Rectal smooth muscle tissue (tissue), 1 donor: ENCODE data around the gene KRTAP2-3.
"Not testable (repeated sequence)": the region's sequence is repeated elsewhere in the genome, so short reads cannot be mapped to it uniquely, and the experiment has no call there.

Source experiments
- H3K27ac ChIP-seq: one replicate; pipeline ENCODE4 v1.7.0; 2013; ENCODE audit warnings: low read depth, low read length, inconsistent platforms
- H3K27me3 ChIP-seq: one replicate; pipeline ENCODE4 v1.7.0; 2013; ENCODE audit warnings: low read length; ENCODE audit not compliant: control insufficient read depth, insufficient read depth
- H3K36me3 ChIP-seq: one replicate; pipeline ENCODE4 v1.7.0; 2013; ENCODE audit warnings: low read length; ENCODE audit not compliant: control insufficient read depth, insufficient read depth
- H3K4me1 ChIP-seq: one replicate; pipeline ENCODE4 v1.7.0; 2013; ENCODE audit warnings: low read length; ENCODE audit not compliant: control insufficient read depth, insufficient read depth
- H3K4me3 ChIP-seq: one replicate; pipeline ENCODE4 v1.7.0; 2013; ENCODE audit warnings: low read length
- H3K9ac ChIP-seq: one replicate; pipeline ENCODE4 v1.7.0; 2013; ENCODE audit warnings: low read length

Gene KRTAP2-3

GRCh38 chr17:41042953-41043352, 17.0 kb downstream of the KRTAP2-3 start:
- no peak overlapping the region for H3K4me3 ChIP-seq
- H3K27ac ChIP-seq: no peak overlapping the region
- no peak overlapping the region for H3K9ac ChIP-seq
- H3K4me1 ChIP-seq: no peaks in the 10 kb centered on the region
- H3K27me3 ChIP-seq: no peaks in the 10 kb centered on the region
- H3K36me3 ChIP-seq: no peaks in the 10 kb centered on the region

GRCh38 chr17:41040783-41041571, 18.9 kb downstream of the KRTAP2-3 start, which contains the start of gene KRTAP1-1:
Gene KRTAP1-1, minus strand, starts transcription at chr17:41041450. Its CDS starts 53 bp downstream, at chr17:41041397.
- H3K4me3 ChIP-seq, H3K27ac ChIP-seq, H3K9ac ChIP-seq, H3K4me1 ChIP-seq, H3K27me3 ChIP-seq, H3K36me3 ChIP-seq: not testable (repeated sequence)

- H3K27ac ChIP-seq: no peak overlapping the region
- no peaks in the 10 kb centered on the region for H3K4me1 ChIP-seq
- no peaks in the 10 kb centered on the region for H3K27me3 ChIP-seq
- no peak overlapping the region for H3K9ac ChIP-seq
- no peak overlapping the region for H3K4me3 ChIP-seq
- H3K36me3 ChIP-seq: no peaks in the 10 kb centered on the region
Observed at GRCh38 chr17:41037853-41038350, 22.0 kb downstream of the KRTAP2-3 start.

- not testable (repeated sequence) for H3K27ac ChIP-seq, H3K4me1 ChIP-seq, H3K36me3 ChIP-seq, H3K27me3 ChIP-seq, H3K4me3 ChIP-seq, H3K9ac ChIP-seq
Observed at GRCh38 chr17:41034346-41034935, 25.5 kb downstream of the KRTAP2-3 start, which contains the start of gene KRTAP1-3. Gene KRTAP1-3, minus strand, starts transcription at chr17:41034874. Its CDS starts 53 bp downstream, at chr17:41034821.

GRCh38 chr17:41029633-41030245, 30.2 kb downstream of the KRTAP2-3 start, which contains the start of gene KRTAP1-4:
Gene KRTAP1-4, minus strand, starts transcription at chr17:41030195. Its CDS starts 117 bp downstream, at chr17:41030078.
- no peak within 1 kb of the TSS for H3K27ac ChIP-seq
- no peak within 1 kb of the TSS for H3K4me3 ChIP-seq
- H3K27me3 ChIP-seq: no peaks in the 10 kb centered on the region
- H3K4me1 ChIP-seq: no peaks in the 10 kb centered on the region
- no peaks in the 10 kb centered on the region for H3K36me3 ChIP-seq
- no peak within 1 kb of the TSS for H3K9ac ChIP-seq

- no peak within 1 kb of the TSS for H3K9ac ChIP-seq
- H3K27ac ChIP-seq: no peak within 1 kb of the TSS
- no peaks in the 10 kb centered on the region for H3K4me1 ChIP-seq
- H3K36me3 ChIP-seq: no peaks in the 10 kb centered on the region
- H3K27me3 ChIP-seq: no peaks in the 10 kb centered on the region
- no peak within 1 kb of the TSS for H3K4me3 ChIP-seq
Observed at GRCh38 chr17:41026715-41027471, 33.0 kb downstream of the KRTAP2-3 start, which contains the start of gene KRTAP1-5. Gene KRTAP1-5, minus strand, starts transcription at chr17:41027208. Its CDS starts 53 bp downstream, at chr17:41027155.

- Histone ChIP-seq H3K4me3 (no peak overlapping the region), H3K4me1 (no peaks in the 10 kb centered on the region), H3K27me3 (no peaks in the 10 kb centered on the region), H3K36me3 (no peaks in the 10 kb centered on the region), H3K9ac (no peak overlapping the region), H3K27ac (no peak overlapping the region)
Observed at GRCh38 chr17:41024697-41025096, 35.2 kb downstream of the KRTAP2-3 start.

GRCh38 chr17:41020336-41020735, 39.6 kb downstream of the KRTAP2-3 start:
- Histone ChIP-seq H3K9ac (no peak overlapping the region), H3K27ac (no peak overlapping the region), H3K27me3 (no peaks in the 10 kb centered on the region), H3K36me3 (no peaks in the 10 kb centered on the region), H3K4me3 (no peak overlapping the region), H3K4me1 (no peaks in the 10 kb centered on the region)

GRCh38 chr17:41019415-41019814, 40.5 kb downstream of the KRTAP2-3 start:
- H3K4me1 ChIP-seq: no peaks in the 10 kb centered on the region
- no peak overlapping the region for H3K9ac ChIP-seq
- no peak overlapping the region for H3K4me3 ChIP-seq
- no peaks in the 10 kb centered on the region for H3K36me3 ChIP-seq
- no peaks in the 10 kb centered on the region for H3K27me3 ChIP-seq
- H3K27ac ChIP-seq: no peak overlapping the region

GRCh38 chr17:41018541-41018940, 41.4 kb downstream of the KRTAP2-3 start:
- Histone ChIP-seq H3K4me1 (no peaks in the 10 kb centered on the region), H3K36me3 (no peaks in the 10 kb centered on the region), H3K4me3 (no peak overlapping the region), H3K9ac (no peak overlapping the region), H3K27ac (no peak overlapping the region), H3K27me3 (no peaks in the 10 kb centered on the region)

- Histone ChIP-seq H3K4me1 (no peaks in the 10 kb centered on the region), H3K27me3 (no peaks in the 10 kb centered on the region), H3K9ac (no peak overlapping the region), H3K4me3 (no peak overlapping the region), H3K27ac (no peak overlapping the region), H3K36me3 (no peaks in the 10 kb centered on the region)
Observed at GRCh38 chr17:41016578-41017215, 43.2 kb downstream of the KRTAP2-3 start.
